GM23338 (cell line): Measurements from ENCODE around the gene EEF1E1. TPM values are rescaled to one million over a fixed set of nuclear protein-coding genes. Genes with fewer than 3 reads are reported as not detected.

ENCODE experiments used
- ATAC-seq: fragments of 200-7000 bp; cut with Tn5 transposase; 3 replicates; pipeline ENCODE4 v1.9.1; 2020
- DNase-seq: peaks from one replicate; pipeline ENCODE4 v3.0.0-alpha.2; 2015; ENCODE audit warnings: low spot score
- H2AFZ ChIP-seq: fragments of 200-600 bp; sonication (generic); 2 replicates; pipeline ENCODE4 v1.8.0; 2016; ENCODE audit warnings: antibody characterized with exemption, mild to moderate bottlenecking, moderate library complexity
- H3F3A ChIP-seq: fragments of 200-600 bp; sonication (generic); replicated peaks from 2 replicates; pipeline ENCODE4 v1.8.0; 2017; ENCODE audit warnings: antibody characterized with exemption, mixed run types, low read depth
- H3K27ac ChIP-seq: fragments of 200-600 bp; sonication (generic); 2 replicates; pipeline ENCODE4 v1.6.1; 2016; ENCODE audit warnings: low read depth
- H3K27me3 ChIP-seq: fragments of 200-600 bp; sonication (generic); 2 replicates; pipeline ENCODE4 v1.8.0; 2016; ENCODE audit warnings: mild to moderate bottlenecking, mixed run types, moderate library complexity; ENCODE audit not compliant: insufficient read depth
- H3K36me3 ChIP-seq: fragments of 200-600 bp; sonication (generic); 2 replicates; pipeline ENCODE4 v1.8.0; 2016; ENCODE audit warnings: mild to moderate bottlenecking; ENCODE audit not compliant: insufficient read depth
- H3K4me1 ChIP-seq: fragments of 200-600 bp; sonication (generic); 2 replicates; pipeline ENCODE4 v1.8.0; 2016; ENCODE audit warnings: mild to moderate bottlenecking, moderate library complexity; ENCODE audit not compliant: insufficient read depth
- H3K4me2 ChIP-seq: fragments of 200-600 bp; sonication (generic); 2 replicates; pipeline ENCODE4 v1.7.1; 2017; ENCODE audit warnings: mixed run types
- H3K4me3 ChIP-seq: fragments of 200-600 bp; sonication (generic); 2 replicates; pipeline ENCODE4 v1.6.1; 2016; ENCODE audit warnings: mixed run types
- H3K79me2 ChIP-seq: fragments of 200-600 bp; sonication (generic); replicated peaks from 2 replicates; pipeline ENCODE4 v1.8.0; 2017; ENCODE audit warnings: mild to moderate bottlenecking; ENCODE audit not compliant: insufficient read depth
- H3K9me2 ChIP-seq: fragments of 200-600 bp; sonication (generic); 2 replicates; pipeline ENCODE4 v1.8.0; 2017; ENCODE audit not compliant: insufficient read depth
- H4K20me1 ChIP-seq: fragments of 200-600 bp; sonication (generic); replicated peaks from 2 replicates; pipeline ENCODE4 v1.8.0; 2017; ENCODE audit warnings: mild to moderate bottlenecking; ENCODE audit not compliant: insufficient read depth
- H3K27ac Mint-ChIP-seq: 2 replicates; pipeline ENCODE4 v1.8.0; 2020; ENCODE audit warnings: inconsistent platforms, mild to moderate bottlenecking, moderate library complexity, mixed read lengths
- H3K27me3 Mint-ChIP-seq: 3 replicates; pipeline ENCODE4 v1.8.0; 2022; ENCODE audit warnings: low read depth, mild to moderate bottlenecking, moderate library complexity, mixed read lengths, inconsistent platforms; ENCODE audit not compliant: insufficient read depth, poor library complexity
- H3K36me3 Mint-ChIP-seq: 3 replicates; pipeline ENCODE4 v1.8.0; 2021; ENCODE audit warnings: low read depth, mild to moderate bottlenecking, inconsistent platforms, moderate library complexity, mixed read lengths
- H3K4me1 Mint-ChIP-seq: 3 replicates; pipeline ENCODE4 v1.8.0; 2020; ENCODE audit warnings: mild to moderate bottlenecking, inconsistent platforms, mixed read lengths
- H3K4me3 Mint-ChIP-seq: 3 replicates; pipeline ENCODE4 v1.8.0; 2021; ENCODE audit warnings: moderate library complexity, mild to moderate bottlenecking, inconsistent platforms, mixed read lengths
- H3K9me3 Mint-ChIP-seq: 3 replicates; pipeline ENCODE4 v1.8.0; 2020; ENCODE audit warnings: moderate library complexity, mild to moderate bottlenecking, inconsistent platforms, mixed read lengths
- CREB1 ChIP-seq: fragments of 250-450 bp; sonication (Bioruptor Pico); IDR thresholded peaks from 2 replicates; pipeline ENCODE4 v1.5.0; 2020; ENCODE audit warnings: low read depth, mild to moderate bottlenecking, moderate library complexity
- EZH2phosphoT487 ChIP-seq: fragments of 200-600 bp; sonication (generic); IDR thresholded peaks from one replicate; pipeline ENCODE4 v1.8.1; 2018; ENCODE audit warnings: antibody characterized with exemption; ENCODE audit not compliant: unreplicated experiment
- NANOG ChIP-seq: IDR thresholded peaks from 2 replicates; pipeline ENCODE4 v1.6.1; 2016; ENCODE audit warnings: antibody characterized with exemption, borderline replicate concordance
- POLR2AphosphoS5 ChIP-seq: IDR thresholded peaks from 2 replicates; pipeline ENCODE4 v1.6.1; 2016; ENCODE audit warnings: antibody characterized with exemption, low read depth
- REST ChIP-seq: IDR thresholded peaks from one replicate; pipeline ENCODE4 v1.6.1; 2018; ENCODE audit warnings: antibody characterized with exemption; ENCODE audit not compliant: unreplicated experiment
- STAT1 ChIP-seq: IDR thresholded peaks from one replicate; pipeline ENCODE4 v1.6.1; 2016; ENCODE audit warnings: antibody characterized with exemption; ENCODE audit not compliant: unreplicated experiment
- ZNF114 ChIP-seq: fragments of 250-450 bp; sonication (Bioruptor Pico); IDR thresholded peaks from 2 replicates; pipeline ENCODE4 v1.5.0; 2020; ENCODE audit warnings: mild to moderate bottlenecking, moderate library complexity
- ZNF331 ChIP-seq: fragments of 250-450 bp; sonication (Bioruptor Pico); IDR thresholded peaks from 2 replicates; pipeline ENCODE4 v1.5.0; 2020; ENCODE audit warnings: low read depth, mild to moderate bottlenecking, moderate library complexity
- long read RNA-seq: library from polyadenylated mRNA; unstranded; transcript quantifications from one replicate; pipeline ENCODE4 v2.0.0, GENCODE V29; 2020; ENCODE audit not compliant: unreplicated experiment
- polyA plus RNA-seq: library from polyadenylated mRNA; unstranded; fragments of >200 nt; fragmentation: Nextera tagmentation; extraction: Ambion mirVana; gene quantifications from 2 replicates; pipeline ENCODE4 v1.2.1, GENCODE V29; 2016
- total RNA-seq: library from RNA; depleted of rRNA; stranded (reverse); fragments of >200 nt; shearing (Covaris generic); gene quantifications from 2 replicates; pipeline ENCODE4 v1.2.3, GENCODE V29; 2014; rRNA removed
- TF ChIP-seq, protein P1 (sequence below), 2 experiments: fragments of 200-600 bp in 1 of 2; sonication (generic) in 1 of 2; conservative IDR thresholded peaks; 2 replicates each; pipeline versions ENCODE4 v1.5.1 to v1.6.1; 2016 to 2017; ENCODE audit warnings: antibody characterized with exemption in 2 of 2, low read depth in 2 of 2, mild to moderate bottlenecking in 2 of 2, moderate library complexity in 1 of 2

The EEF1E1 gene
- total RNA-seq (196 and 317 TPM in 2 replicates), polyA plus RNA-seq (273 and 298 TPM in 2 replicates)
- long read RNA-seq, transcript EEF1E1-204 (4 exons, 591 nt), result minor isoform, 5 of 137 reads
- long read RNA-seq, transcript EEF1E1-201 (4 exons, 1,077 nt), result major isoform, 104 of 137 reads
- long read RNA-seq, transcript EEF1E1-205 (3 exons, 654 nt), result minor isoform, 15 of 137 reads
- long read RNA-seq, partial matches to known transcripts, result 5 of 137 reads
- long read RNA-seq, other reads (novel, unspliced or antisense), result 8 of 137 reads

GRCh38 chr6:8102122-8102958, at the start of gene EEF1E1:
Gene EEF1E1 (minus strand): TSS chr6:8102548. CDS start chr6:8102521, 27 bp downstream.
- peaks cover 14% of the 10 kb centered on the region for H3K4me1 Mint-ChIP-seq
- no peaks in the 10 kb centered on the region; the same call in 1 of the 2 replicates for H3K9me2 ChIP-seq
- no peaks in the 10 kb centered on the region for H3K27me3 ChIP-seq
- no peaks in the 10 kb centered on the region for H3F3A ChIP-seq
- peaks cover 48% of the 10 kb centered on the region for H3K79me2 ChIP-seq
- peak within 1 kb of the TSS; percentile 87 for H3K4me2 ChIP-seq
- H3K27me3 Mint-ChIP-seq, result peaks cover 5% of the 10 kb centered on the region
- TF ChIP-seq CREB1 (CRISPR knock-in tag) (peak; percentile 54), STAT1 (no peak), POLR2AphosphoS5 (peak; percentile 87)
- H2AFZ ChIP-seq, result 0 out of 2 replicates have a peak within 1 kb of the TSS, but pooled peaks have one; percentile 2
- peak within 1 kb of the TSS; percentile 57 for H3K27ac ChIP-seq
- H3K36me3 Mint-ChIP-seq, result peaks cover 21% of the 10 kb centered on the region; the same call in 2 of the 3 replicates
- DNase-seq, result peak; percentile 98
- H3K9me3 Mint-ChIP-seq, result no peaks in the 10 kb centered on the region
- H3K27ac Mint-ChIP-seq, result peak within 1 kb of the TSS; percentile 98
- H3K4me1 ChIP-seq, result peaks cover 6% of the 10 kb centered on the region
- peak within 1 kb of the TSS; percentile 81 for H3K4me3 ChIP-seq
- ATAC-seq, result peak; percentile 96
- H3K36me3 ChIP-seq, result peaks cover under 1% of the 10 kb centered on the region; the same call in 1 of the 2 replicates
- H3K4me3 Mint-ChIP-seq, result peak within 1 kb of the TSS; percentile 98
- H4K20me1 ChIP-seq, result peaks cover 10% of the 10 kb centered on the region; the same call in 1 of the 2 replicates

GRCh38 chr6:8149350-8149749, 47.0 kb upstream of the EEF1E1 start:
- TF ChIP-seq, protein P1, sequence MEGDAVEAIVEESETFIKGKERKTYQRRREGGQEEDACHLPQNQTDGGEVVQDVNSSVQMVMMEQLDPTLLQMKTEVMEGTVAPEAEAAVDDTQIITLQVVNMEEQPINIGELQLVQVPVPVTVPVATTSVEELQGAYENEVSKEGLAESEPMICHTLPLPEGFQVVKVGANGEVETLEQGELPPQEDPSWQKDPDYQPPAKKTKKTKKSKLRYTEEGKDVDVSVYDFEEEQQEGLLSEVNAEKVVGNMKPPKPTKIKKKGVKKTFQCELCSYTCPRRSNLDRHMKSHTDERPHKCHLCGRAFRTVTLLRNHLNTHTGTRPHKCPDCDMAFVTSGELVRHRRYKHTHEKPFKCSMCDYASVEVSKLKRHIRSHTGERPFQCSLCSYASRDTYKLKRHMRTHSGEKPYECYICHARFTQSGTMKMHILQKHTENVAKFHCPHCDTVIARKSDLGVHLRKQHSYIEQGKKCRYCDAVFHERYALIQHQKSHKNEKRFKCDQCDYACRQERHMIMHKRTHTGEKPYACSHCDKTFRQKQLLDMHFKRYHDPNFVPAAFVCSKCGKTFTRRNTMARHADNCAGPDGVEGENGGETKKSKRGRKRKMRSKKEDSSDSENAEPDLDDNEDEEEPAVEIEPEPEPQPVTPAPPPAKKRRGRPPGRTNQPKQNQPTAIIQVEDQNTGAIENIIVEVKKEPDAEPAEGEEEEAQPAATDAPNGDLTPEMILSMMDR (conservative IDR thresholded peaks at IDR 0.05; ENCODE audit: low read depth in 2 of 2), result no peak
- Histone ChIP-seq H3K4me1 (no peaks in the 10 kb centered on the region), H3K27ac (no peak overlapping the region), H3K27me3 (no peaks in the 10 kb centered on the region), H3K36me3 (no peaks in the 10 kb centered on the region), H3F3A (no peaks in the 10 kb centered on the region), H3K9me2 (no peaks in the 10 kb centered on the region; the same call in 1 of the 2 replicates), H2AFZ (no peak overlapping the region), H3K4me2 (no peak overlapping the region), H3K79me2 (no peaks in the 10 kb centered on the region), H4K20me1 (no peaks in the 10 kb centered on the region), H3K4me3 (no peak overlapping the region)
- H3K4me1 Mint-ChIP-seq, result peaks cover 11% of the 10 kb centered on the region
- H3K4me3 Mint-ChIP-seq, result no peak overlapping the region
- no peaks in the 10 kb centered on the region for H3K36me3 Mint-ChIP-seq
- H3K27ac Mint-ChIP-seq, result no peak overlapping the region
- DNase-seq, result no peak
- no peaks in the 10 kb centered on the region for H3K9me3 Mint-ChIP-seq
- H3K27me3 Mint-ChIP-seq, result no peaks in the 10 kb centered on the region
- ATAC-seq, result no peak

- H3K9me3 Mint-ChIP-seq, result no peaks in the 10 kb centered on the region
- H3K27ac ChIP-seq, result no peak overlapping the region
- no peaks in the 10 kb centered on the region for H3K27me3 ChIP-seq
- DNase-seq (no peak), ATAC-seq (no peak)
- H3K4me2 ChIP-seq, result no peak overlapping the region
- H3K4me1 ChIP-seq, result no peaks in the 10 kb centered on the region
- H3K4me3 ChIP-seq, result no peak overlapping the region
- H3K9me2 ChIP-seq, result no peaks in the 10 kb centered on the region; the same call in 1 of the 2 replicates
- H2AFZ ChIP-seq, result no peak overlapping the region
- H3K4me1 Mint-ChIP-seq, result no peaks in the 10 kb centered on the region
- no peak overlapping the region for H3K27ac Mint-ChIP-seq
- H3K79me2 ChIP-seq, result no peaks in the 10 kb centered on the region
- H3F3A ChIP-seq, result no peaks in the 10 kb centered on the region
- no peaks in the 10 kb centered on the region for H4K20me1 ChIP-seq
- H3K27me3 Mint-ChIP-seq, result peaks cover 5% of the 10 kb centered on the region
- H3K4me3 Mint-ChIP-seq, result no peak overlapping the region
- no peaks in the 10 kb centered on the region for H3K36me3 ChIP-seq
- H3K36me3 Mint-ChIP-seq, result no peaks in the 10 kb centered on the region
- TF ChIP-seq NANOG (no peak), REST (no peak), CREB1 (CRISPR knock-in tag) (no peak), POLR2AphosphoS5 (no peak), STAT1 (no peak), EZH2phosphoT487 (no peak), ZNF331 (CRISPR knock-in tag) (no peak), ZNF114 (CRISPR knock-in tag) (no peak)
- TF ChIP-seq, protein P1 (conservative IDR thresholded peaks at IDR 0.05; ENCODE audit: low read depth in 2 of 2), result no peak
Measured at GRCh38 chr6:8143945-8144344, 41.6 kb upstream of the EEF1E1 start.
